ENCODE measurements around the gene DISC1. TPM values are rescaled to one million over a fixed set of nuclear protein-coding genes. Genes with fewer than 3 reads are reported as not detected.

Gene DISC1
- total and polyA plus RNA-seq, 8 donors, result 0.42 to 6.6 (median 1.5) TPM

- no peaks in the 10 kb centered on the region for H3K9me3 ChIP-seq
- no peaks in the 10 kb centered on the region for H3K4me1 ChIP-seq
- intact Hi-C loops (cut with DNase I), result loop anchor here in 2 of 3 donors (5.0 kb wide), 2 partner anchors 237 to 242 kb away; no protein-coding TSS in a partner anchor
- no peaks in the 10 kb centered on the region for H3K27me3 ChIP-seq
- no peaks in the 10 kb centered on the region for H3K36me3 ChIP-seq
- ATAC-seq (no peak), DNase-seq (no peak), FAIRE-seq (no peak)
- 40 to 60% methylated on average over 2 of the region's 2 CpGs for WGBS, 2 donors
- no peak for TF ChIP-seq CTCF (IDR thresholded peaks at IDR 0.05)
- H3K4me3 ChIP-seq, result no peak overlapping the region
- H3K27ac ChIP-seq, result no peak overlapping the region
Observed at GRCh38 chr1:231594123-231594522, 32.5 kb upstream of the DISC1 start.

DNA sequence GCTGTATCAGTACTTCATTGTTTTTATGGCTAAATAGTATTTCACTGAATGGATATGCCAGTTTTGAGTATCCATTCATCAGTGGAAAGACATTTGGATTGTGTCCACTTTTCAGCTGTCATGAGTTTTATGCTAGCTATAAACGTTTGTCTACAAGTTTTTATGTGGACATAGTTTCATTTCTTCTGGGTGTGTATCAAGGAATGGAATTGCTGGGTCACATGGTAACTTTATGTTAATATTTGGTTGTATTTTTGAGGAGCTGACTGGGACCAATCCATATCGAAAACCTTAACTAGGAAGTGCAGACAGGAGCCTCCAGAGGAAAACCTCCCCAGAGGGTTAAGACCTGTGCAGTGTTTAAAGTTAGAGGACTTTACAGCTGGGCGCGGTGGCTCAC is 31.8 kb upstream of the DISC1 start:
- Histone ChIP-seq H3K36me3 (no peaks in the 10 kb centered on the region), H3K4me3 (no peak overlapping the region), H3K4me1 (no peaks in the 10 kb centered on the region), H3K27ac (no peak overlapping the region), H3K27me3 (no peaks in the 10 kb centered on the region), H3K9me3 (no peaks in the 10 kb centered on the region)
- FAIRE-seq (no peak), DNase-seq (no peak), ATAC-seq (no peak)
- intact Hi-C loops (cut with DNase I), result loop anchor here in 2 of 3 donors (5.0 kb wide), 2 partner anchors 237 to 242 kb away; no protein-coding TSS in a partner anchor
- no peak for TF ChIP-seq CTCF (IDR thresholded peaks at IDR 0.05)
- 77 to 78% methylated on average over 4 of the region's 4 CpGs for WGBS, 2 donors

- Histone ChIP-seq H3K27me3 (no peaks in the 10 kb centered on the region), H3K9me3 (no peaks in the 10 kb centered on the region), H3K27ac (no peak overlapping the region), H3K36me3 (no peaks in the 10 kb centered on the region), H3K4me1 (no peaks in the 10 kb centered on the region), H3K4me3 (no peak overlapping the region)
- intact Hi-C loops (cut with DNase I), result no loop called here
- DNase-seq (no peak), ATAC-seq (no peak), FAIRE-seq (no peak)
- no peak for TF ChIP-seq CTCF (IDR thresholded peaks at IDR 0.05)
- WGBS, 2 donors, result 36 to 53% methylated on average over 5 of the region's 5 CpGs
Observed at GRCh38 chr1:231596337-231596791, 30.2 kb upstream of the DISC1 start.

DNA sequence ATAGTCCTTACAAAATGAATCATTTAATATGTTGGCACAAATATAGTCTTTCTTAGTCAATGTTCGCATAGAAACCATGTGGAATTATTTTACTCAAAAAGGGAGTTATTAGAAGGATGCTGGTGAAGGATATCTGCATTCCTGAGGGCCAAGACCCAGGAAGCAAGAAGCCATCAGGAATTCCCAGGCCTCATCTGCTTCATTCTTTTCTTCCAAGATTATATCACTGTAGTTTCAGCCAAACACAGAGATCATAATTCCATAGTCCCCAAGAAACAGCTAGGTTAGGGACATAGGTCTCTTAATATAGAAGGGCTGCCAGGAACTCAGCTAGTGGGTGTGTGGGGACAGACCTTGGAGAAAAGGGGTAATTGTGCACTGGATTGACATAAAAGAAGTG is 28.6 kb upstream of the DISC1 start:
- Histone ChIP-seq H3K4me3 (no peak overlapping the region), H3K9me3 (no peaks in the 10 kb centered on the region), H3K36me3 (no peaks in the 10 kb centered on the region), H3K27ac (no peak overlapping the region), H3K4me1 (peaks cover 0 to 8% (median 0%) of the 10 kb centered on the region in 3 donors), H3K27me3 (no peaks in the 10 kb centered on the region)
- FAIRE-seq, result no peak
- intact Hi-C loops (cut with DNase I), result no loop called here
- 78 to 93% methylated on average over 1 of the region's 1 CpG for WGBS, 2 donors
- ATAC-seq, result no peak
- DNase-seq, result no peak
- no peak for TF ChIP-seq CTCF (IDR thresholded peaks at IDR 0.05)

DNA sequence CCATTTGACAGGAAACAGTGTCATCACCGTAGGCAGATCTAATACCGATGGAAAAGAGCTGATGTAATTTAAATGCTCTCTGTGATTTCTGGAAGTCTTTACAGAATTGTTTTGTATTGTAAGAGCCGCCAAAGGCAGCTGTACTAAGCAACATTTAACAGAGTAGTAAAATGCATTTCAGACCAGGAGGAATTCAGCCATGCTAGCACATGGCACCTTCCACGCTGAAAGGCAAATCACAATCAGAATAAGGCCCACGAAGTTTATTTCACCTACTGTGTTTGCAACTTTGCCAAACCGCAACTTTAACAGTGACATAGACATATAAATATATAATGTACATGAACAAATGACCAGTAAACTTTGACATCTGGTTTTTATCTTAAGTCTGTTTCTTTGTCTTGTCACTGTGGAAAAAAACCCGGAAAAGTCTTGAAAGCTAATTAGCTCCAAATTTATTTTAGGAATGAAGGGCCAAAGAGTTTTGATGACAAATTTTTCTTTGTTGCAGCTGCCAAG is 26.1 kb upstream of the DISC1 start:
- no peaks in the 10 kb centered on the region for H3K9me3 ChIP-seq
- no peak overlapping the region for H3K27ac ChIP-seq
- FAIRE-seq (no peak), DNase-seq (no peak), ATAC-seq (no peak)
- 52 to 58% methylated on average over 7 of the region's 7 CpGs for WGBS, 2 donors
- H3K4me3 ChIP-seq, result no peak overlapping the region
- H3K27me3 ChIP-seq, result no peaks in the 10 kb centered on the region
- intact Hi-C loops (cut with DNase I), result no loop called here
- peaks cover 0 to 8% (median 0%) of the 10 kb centered on the region in 3 donors for H3K4me1 ChIP-seq
- TF ChIP-seq CTCF (IDR thresholded peaks at IDR 0.05), result no peak
- H3K36me3 ChIP-seq, result no peaks in the 10 kb centered on the region
